HG02571 (cell line): ENCODE data around the gene CEACAM19.

Experiments used
- ATAC-seq: cut with Tn5 transposase; IDR thresholded peaks from one replicate; pipeline ENCODE4 v1.9.1; 2021; ENCODE audit warnings: mild to moderate bottlenecking, moderate library complexity; ENCODE audit not compliant: unreplicated experiment

The CEACAM19 gene

DNA sequence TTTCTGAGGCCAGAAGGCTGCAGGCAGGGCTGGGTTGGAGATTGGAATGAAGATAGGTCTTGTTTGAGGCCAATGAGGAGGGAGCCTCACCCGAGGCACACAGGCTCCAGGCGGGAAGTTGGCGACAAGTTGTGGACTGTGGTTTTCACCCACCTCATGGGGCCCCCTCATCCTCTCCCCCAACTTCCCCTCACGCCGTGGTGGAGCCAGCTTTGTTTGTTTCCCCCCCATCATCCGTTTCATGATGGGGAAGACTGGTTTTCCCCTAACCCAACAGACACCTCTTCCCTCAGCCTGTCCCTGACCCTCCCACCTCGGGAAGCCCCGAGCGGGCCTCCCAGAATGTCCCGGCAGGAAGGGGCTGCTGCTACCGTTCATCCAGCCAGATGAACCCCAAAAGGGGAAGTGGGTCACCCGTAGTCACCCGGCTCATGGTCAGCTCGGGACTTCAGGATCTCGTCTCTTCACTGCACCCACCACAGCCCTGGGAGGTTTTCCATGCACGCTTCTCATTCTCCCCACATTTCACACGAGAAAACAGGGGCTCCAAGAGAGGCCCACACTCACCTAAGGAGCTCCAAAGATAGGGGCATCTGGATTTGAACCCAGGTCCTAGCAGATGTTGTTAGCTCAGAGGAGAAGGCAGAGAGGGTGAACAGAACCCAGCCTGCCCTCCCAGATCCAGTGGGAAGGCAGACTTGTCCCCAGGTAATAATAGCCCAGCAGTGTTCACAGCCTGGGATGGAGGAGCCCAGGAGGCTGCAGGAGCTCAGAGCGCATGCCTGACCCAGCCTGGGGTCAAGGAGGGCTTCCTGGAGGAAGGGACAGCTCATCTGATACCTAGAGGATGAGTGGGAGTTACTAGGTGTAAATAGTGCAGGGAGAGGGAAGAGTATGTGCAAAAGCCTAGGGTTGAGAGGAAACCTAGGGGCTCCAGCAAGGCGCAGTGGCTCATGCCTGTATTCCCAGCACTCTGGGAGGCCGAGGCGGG, 51.1 kb downstream of the CEACAM19 start:
- ATAC-seq: no peak

DNA sequence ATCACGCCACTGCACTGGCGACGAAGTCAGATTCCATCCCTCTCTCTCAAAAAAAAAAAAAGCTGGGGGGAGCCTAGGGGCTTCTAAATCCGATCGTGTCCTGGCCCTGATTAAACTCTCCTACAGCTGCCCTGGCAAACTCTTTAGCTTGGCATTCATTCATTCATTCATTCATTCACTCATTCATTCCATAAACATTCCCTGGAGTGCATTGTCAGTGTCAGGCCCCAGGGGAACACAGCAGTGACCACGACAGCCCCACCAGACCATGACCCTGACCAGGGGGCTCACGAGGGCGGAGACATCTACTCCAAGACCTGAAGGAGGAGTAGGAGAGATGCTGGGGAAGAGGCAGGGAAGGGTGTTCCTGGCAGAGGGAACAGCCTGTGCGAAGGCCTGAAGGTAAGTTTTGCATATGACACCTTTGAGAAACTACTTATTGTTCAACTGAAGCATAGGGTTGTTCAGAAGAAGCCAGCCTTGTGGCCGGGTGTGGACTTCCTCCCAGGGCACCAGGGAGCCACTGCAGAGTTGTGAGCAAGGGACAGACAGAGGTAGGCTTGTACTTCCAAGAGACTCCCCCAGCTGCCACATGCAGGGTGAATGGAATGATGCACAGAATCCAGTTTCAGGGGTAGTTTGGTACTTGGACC, 52.1 kb downstream of the CEACAM19 start:
- no peak for ATAC-seq

DNA sequence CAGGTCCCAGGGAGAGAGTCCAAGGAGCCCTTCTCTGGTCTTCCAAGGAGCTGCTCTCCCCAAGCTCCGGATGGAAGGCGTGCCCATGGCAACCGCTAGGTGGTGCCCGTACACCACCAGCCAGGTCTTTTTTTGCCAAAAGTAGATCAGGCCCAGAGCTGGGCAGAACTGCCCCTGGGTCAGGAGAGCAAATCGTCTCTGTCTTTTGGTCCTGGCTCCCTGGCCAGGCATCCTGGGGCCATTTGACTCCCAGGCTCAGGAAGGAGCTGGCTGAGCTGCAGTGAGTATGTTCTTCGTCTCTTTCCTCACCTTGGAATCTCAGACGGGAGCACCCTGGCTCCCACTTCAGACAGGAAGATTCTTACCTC, 52.7 kb downstream of the CEACAM19 start:
- peak; percentile 55 for ATAC-seq

DNA sequence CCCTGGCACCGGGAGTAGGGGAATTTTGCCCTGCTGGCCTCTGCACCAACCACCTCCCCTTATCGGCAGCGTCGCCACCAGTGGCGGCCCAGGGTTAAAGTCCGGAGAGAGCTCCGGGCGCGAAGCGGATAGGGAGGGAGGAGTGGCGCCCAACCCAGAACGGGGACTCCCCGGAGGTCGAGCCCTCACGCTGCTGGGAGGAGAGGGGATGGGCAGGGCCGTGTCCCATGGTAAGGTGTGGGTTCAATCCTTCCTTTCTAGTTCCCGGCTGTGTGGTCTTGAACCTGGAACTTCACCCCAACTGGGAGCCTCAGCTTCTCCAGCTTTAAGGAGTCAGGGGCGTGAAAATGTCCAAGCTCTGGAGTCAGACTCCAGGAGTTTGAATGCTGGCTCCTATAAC, 54.0 kb downstream of the CEACAM19 start:
- no peak for ATAC-seq

DNA sequence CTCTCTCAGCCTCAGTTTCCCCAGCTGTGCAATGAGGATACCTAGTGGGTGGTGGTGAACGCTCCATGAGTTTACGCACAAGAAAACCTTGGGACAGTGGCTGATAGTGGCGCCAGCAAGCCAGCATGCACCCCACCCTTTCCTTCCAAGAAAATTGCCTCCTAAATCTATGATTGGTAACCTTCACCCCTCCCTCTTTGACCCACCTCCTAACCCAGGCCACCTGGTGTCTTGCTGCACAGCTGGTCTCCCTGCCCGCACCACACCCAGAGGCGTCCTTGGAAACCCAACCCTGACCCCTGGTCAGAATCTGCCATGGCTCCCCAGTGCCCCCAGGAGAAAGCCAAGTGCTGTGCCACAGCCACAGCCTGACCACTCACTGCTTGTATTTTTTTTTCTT, 54.4 kb downstream of the CEACAM19 start:
- no peak for ATAC-seq

DNA sequence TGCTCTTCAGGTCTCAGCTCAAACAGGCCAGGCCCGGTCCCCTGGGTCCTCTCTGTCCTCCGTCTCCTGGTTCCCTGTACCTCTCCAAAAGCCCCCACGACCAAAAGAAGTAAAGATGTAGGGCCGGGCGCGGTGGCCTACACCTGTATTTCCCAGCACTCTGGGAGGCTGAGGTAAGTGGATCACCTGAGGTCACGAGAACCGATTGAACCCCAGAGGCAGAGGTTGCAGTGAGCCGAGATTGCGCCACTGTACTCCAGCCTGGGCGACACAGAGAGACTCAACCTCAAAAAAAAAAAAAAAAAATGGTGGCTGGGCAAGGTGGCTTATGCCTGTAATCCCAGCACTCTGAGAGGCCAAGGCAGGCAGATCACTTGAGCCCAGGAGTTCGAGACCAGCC, 55.2 kb downstream of the CEACAM19 start:
- no peak for ATAC-seq

DNA sequence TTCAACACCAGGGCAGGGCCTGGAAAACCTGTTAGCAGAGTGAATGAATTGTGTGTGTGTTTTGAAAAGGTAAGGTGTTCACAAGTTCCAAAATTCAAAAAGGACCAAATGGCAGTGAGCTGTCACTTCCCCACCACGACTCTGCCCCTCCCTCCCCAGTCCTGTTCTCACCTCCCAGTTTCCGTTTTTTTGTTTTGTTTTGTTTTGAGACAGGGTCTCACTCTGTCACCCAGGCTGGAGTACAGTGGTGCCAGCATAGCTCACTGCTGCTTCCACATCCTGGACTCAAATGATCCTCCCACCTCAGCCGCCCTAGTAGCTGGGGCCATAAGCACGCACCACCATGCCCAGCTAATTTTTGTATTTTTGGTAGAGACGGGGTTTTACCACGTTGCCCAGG, 56.9 kb downstream of the CEACAM19 start:
- ATAC-seq: no peak

DNA sequence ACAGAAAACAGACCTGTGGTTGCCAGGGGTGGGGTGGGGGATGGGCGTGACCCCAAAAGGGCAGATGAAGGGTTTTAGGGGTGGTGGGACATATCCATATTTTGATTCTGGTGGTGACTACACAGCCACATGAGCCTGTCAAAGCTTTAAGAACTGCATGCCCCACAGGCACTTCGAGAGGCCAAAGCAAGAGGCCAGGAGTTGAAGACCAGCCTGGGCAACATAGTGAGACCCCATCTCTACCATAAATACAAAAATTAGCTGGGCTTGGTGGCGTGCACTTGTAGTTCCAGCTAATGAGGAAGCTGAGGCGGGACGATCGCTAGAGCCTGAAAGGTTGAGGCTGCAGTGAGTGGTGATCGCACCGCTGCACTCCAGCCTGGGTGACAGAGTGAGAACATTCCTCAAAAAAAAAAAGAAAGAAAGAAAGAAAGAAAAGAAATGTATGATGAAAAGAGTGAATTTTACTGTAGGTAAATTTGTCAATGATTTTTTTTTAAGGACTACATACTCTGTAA, 58.3 kb downstream of the CEACAM19 start:
- ATAC-seq: no peak

DNA sequence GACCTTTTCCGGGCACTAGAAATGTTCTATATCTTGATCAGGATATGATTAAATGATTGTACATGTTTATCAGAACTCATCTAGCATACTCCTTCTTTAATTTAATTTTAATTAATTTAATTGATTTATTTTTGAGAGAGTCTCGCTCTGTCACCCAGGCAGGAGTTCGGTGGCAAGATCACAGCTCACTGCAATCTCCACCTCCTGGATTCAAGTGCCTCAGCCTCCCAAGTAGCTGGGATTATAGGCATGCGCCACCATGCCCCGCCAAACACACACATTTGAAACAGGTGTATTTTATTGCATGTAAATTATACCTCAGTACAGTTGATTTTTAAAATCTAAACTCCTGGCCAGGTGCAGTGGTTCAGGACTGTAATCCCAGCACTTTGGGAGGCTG, 59.8 kb downstream of the CEACAM19 start:
- ATAC-seq: no peak

DNA sequence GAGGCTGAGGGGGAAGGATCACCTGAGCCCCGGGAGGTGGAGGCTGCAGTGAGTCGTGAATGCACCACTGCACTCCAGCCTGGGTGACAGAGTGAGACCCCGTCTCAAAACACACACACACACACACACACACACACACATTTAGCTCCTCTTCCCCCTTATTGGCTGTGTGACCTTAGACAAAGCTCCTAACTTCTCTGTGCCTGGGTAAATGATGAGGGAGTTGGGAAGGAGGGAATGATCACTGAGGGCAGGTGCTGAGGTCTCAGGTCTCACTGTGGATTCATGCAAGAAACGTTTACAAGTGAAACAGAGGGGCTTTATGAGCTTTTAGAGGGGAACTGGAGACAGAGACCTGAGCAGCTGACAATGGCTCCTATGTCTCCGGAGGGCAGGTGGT, 60.3 kb downstream of the CEACAM19 start:
- ATAC-seq: no peak

DNA sequence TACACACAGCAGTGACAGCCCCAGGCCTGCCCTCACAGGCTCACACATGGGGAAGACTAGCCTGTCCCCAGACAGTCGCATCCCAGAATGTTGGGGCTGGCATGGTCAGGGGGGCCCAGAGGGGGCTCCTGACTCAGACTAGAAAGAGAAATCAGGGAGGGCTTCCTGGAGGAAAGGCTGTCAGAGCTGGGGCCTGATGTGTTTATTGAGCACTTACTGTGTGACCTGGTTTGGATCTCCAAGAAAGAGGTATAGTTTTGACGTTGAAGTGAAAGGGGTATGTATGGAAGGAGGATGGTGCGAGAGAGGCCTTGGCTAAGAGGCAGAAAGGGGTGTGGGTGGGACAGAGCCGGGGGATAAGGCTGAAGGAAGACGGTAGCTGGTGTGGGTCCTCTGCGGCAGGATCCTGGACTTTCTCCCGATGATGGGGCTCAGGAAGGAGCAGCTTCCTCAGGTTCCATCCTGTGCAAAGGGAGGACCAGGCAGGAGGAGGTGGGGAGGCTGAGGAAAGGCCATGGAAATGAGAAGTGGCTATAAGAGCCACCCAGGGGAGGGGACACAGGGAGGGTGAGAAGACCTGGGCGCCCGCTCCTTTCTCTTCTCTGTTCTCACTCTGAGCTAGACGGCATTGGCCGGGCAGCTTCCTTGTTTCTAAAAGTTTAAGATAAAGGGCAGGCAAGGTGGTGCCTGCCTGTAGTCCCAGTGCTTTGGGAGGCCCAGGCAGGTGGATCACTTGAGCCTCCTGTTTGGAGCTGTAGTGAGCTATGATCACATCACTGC, 61.1 kb downstream of the CEACAM19 start:
- ATAC-seq: no peak
